ENCODE data around the gene ZNF566. TPM values are rescaled to one million over a fixed set of nuclear protein-coding genes. Genes with fewer than 3 reads are reported as not detected.

ZNF566 gene
- 7.1 TPM for polyA plus RNA-seq (2013, experiment 1 of 2)
- 6.1 TPM for polyA plus RNA-seq (2013, experiment 2 of 2)

DNA sequence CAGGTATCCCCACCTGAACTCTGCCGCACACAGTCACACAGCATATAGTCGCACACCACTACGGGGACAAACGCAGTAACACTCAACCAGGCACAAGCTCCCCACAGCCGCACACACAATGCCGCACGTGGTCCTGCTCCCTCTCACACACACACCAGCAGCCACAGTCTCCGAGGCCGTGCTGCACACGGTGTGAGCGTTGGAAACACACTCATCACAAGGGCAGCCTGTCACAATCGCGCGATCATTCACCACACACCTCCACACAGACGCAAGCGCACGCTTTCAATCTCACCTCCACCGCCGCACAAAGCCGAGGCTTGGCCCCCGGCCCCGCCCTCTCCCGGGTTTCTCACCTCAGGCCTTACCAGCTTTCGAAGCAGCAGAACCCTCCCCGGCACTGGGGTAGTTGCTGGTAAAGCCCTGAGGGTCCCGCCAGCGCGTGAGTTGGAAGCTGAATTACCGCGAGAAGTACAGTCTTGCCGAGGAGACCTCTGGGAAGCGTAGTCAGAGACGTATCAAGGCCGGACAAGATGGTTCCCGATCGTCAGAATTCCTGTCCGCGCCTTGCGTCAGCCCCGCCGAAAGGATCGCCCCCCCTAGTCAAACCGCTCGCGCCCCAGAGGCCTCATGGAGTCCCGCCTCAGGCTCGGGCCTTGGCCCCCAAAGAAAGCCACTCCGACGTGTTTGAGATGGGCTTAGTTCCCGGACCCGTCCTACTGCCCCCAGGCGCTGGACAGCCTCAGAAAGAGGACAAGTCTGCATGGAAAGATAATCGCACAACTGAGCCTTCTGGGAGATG is at the start of gene ZNF566:
TSS of gene ZNF566 (minus strand) at position 444 of the 802 bp plus-strand sequence. CDS start 13,004 bp downstream, outside the sequence.
- Histone ChIP-seq H3K4me3 (ENCODE audit: extremely low read depth, insufficient read depth, low read length, poor library complexity, severe bottlenecking) (peak within 1 kb of the TSS; percentile 70), H3K4me1 (ENCODE audit: control insufficient read depth, insufficient read depth, low read length, poor library complexity, severe bottlenecking) (no peaks in the 10 kb centered on the region), H3K27ac (ENCODE audit: low read depth, low read length, severe bottlenecking) (peak within 1 kb of the TSS; percentile 99), H3K36me3 (ENCODE audit: control insufficient read depth, insufficient read depth, low read length) (peaks cover 15% of the 10 kb centered on the region), H3K9me3 (ENCODE audit: control insufficient read depth, low read length) (peaks cover 11% of the 10 kb centered on the region)
- 0% methylated on average over 31 to 47 of the region's 53 CpGs for WGBS, 2 experiments (ENCODE audit: insufficient coverage in 2 of 2)

DNA sequence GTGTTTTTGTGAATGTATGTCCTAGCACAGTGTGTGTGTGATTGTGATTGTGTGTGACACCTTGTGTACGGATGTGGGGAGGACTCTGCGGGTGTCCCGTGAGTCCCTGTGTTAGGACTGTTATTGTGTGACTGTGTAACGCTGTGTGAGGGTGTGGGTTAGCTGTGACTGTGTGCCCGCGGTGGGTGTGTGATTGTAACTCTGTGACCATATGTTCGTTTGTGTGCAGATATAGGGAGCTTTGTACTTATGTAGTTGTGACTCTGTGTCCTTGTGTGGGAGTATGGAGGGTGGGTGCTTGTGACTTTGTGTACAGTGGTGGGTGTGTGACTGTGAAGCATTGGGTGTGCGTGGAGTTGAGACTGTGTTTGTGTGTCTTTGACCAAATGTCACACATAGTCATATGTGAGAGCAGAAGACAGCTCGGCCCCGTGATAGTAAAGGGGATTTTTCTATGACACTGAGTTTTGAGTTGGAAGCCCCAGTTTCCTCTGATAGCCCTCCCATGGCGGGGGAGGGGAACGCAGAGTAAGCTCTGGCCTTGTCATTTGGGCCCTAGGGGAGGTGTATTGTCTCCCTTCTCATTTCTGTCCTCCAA is 39.7 kb upstream of the ZNF566 start:
- Histone ChIP-seq H3K4me1 (ENCODE audit: control insufficient read depth, insufficient read depth, low read length, poor library complexity, severe bottlenecking) (no peaks in the 10 kb centered on the region), H3K4me3 (ENCODE audit: extremely low read depth, insufficient read depth, low read length, poor library complexity, severe bottlenecking) (peak overlapping the region; percentile 80), H3K36me3 (ENCODE audit: control insufficient read depth, insufficient read depth, low read length) (peaks cover 38% of the 10 kb centered on the region), H3K9me3 (ENCODE audit: control insufficient read depth, low read length) (peaks cover 38% of the 10 kb centered on the region), H3K27ac (ENCODE audit: low read depth, low read length, severe bottlenecking) (peak overlapping the region; percentile 93)
- 19 to 30% methylated on average over 6 to 11 of the region's 12 CpGs for WGBS, 2 experiments (ENCODE audit: insufficient coverage in 2 of 2)

DNA sequence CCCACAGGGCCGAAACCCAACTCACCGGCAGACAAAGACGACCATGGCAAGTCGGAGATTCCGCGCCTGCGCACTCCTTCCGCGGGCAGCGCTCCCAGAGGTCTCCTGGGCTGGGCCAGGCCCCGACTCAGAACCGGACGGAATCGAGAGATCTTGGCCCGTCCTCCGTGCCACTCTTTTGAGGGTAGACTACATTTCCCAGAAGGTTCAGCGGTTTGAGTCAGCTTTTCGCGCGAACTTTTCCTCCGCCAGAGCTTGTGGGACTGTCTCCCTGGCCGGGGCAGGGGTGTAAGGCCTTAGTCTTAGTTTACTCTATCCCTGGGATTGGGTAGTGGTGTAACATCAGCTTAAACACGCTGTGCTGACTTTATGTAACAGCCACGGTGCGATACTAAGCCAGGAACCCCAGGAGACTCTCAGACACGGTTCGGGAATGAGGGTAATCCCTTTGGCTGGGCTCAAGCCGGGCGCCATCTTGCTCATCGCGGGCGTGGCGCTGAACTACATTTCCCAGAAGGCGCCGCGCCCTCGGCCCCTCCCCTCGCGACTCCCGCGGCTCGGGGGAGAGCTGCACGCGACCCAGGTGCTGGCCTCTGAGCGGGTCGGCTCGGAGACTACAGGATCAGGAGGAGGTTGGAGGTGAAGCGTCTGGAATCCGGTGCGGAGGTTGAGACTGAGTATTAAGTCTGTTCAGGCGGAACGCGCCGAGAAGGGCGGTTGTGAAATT is 39.0 kb upstream of the ZNF566 start, which contains the start of gene ZNF260:
TSS of gene ZNF260 (minus strand) at position 78 of the 727 bp plus-strand sequence. CDS start 13,033 bp downstream, outside the sequence.
- 0% methylated on average over 45 to 47 of the region's 55 CpGs for WGBS, 2 experiments (ENCODE audit: insufficient coverage in 2 of 2)
- peak within 1 kb of the TSS; percentile 80 for H3K4me3 ChIP-seq (ENCODE audit: extremely low read depth, insufficient read depth, low read length, poor library complexity, severe bottlenecking)
- peaks cover 42% of the 10 kb centered on the region for H3K9me3 ChIP-seq (ENCODE audit: control insufficient read depth, low read length)

DNA sequence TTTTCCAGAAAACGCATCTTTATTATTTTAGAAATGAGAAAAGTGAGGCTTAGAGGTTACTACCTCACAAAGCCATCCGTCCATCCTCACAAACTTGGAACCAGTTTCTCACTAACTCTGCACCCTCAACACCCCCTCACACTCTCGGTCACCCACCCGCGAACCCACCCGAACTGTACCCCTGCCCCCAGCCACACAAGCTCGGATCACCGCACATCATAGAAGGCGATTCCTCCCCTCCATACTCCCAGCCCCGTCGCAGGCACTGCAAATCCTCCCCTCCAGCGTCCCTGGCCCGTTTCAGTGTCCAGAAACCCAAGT is 38.5 kb upstream of the ZNF566 start:
- Histone ChIP-seq H3K36me3 (ENCODE audit: control insufficient read depth, insufficient read depth, low read length) (peaks cover 47% of the 10 kb centered on the region), H3K4me1 (ENCODE audit: control insufficient read depth, insufficient read depth, low read length, poor library complexity, severe bottlenecking) (no peaks in the 10 kb centered on the region), H3K9me3 (ENCODE audit: control insufficient read depth, low read length) (peaks cover 44% of the 10 kb centered on the region), H3K27ac (ENCODE audit: low read depth, low read length, severe bottlenecking) (peak overlapping the region; percentile 93), H3K4me3 (ENCODE audit: extremely low read depth, insufficient read depth, low read length, poor library complexity, severe bottlenecking) (peak overlapping the region; percentile 80)
- WGBS, 2 experiments (ENCODE audit: insufficient coverage in 2 of 2): 0% methylated on average over 10 to 11 of the region's 13 CpGs

More for the DNA sequence above, 39.0 kb upstream of the ZNF566 start, which contains the start of gene ZNF260:
- no peaks in the 10 kb centered on the region for H3K4me1 ChIP-seq (ENCODE audit: control insufficient read depth, insufficient read depth, low read length, poor library complexity, severe bottlenecking)
- H3K36me3 ChIP-seq (ENCODE audit: control insufficient read depth, insufficient read depth, low read length): peaks cover 44% of the 10 kb centered on the region
- H3K27ac ChIP-seq (ENCODE audit: low read depth, low read length, severe bottlenecking): peak within 1 kb of the TSS; percentile 93

DNA sequence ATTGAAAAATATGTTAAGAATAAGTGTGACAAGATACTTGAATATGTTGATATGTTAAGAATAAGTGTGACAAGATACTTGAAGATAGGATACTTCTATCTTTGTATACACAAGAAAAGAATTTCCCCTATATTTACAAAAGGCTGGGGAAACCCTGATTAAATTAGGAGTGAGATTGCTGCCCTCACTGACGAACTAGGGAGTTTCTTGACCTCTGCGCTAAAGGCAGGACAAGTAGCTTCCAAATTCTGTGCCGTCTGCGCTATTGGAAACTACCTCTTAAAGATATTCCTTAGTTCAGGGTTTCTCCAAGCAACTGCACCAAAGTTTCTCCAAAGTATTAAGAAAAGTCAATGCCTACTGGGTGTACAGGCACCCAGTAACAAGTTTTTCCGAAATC is 38.0 kb upstream of the ZNF566 start:
- WGBS, 2 experiments (ENCODE audit: insufficient coverage in 2 of 2): 33 to 48% methylated on average over 3 to 4 of the region's 5 CpGs
- Histone ChIP-seq H3K36me3 (ENCODE audit: control insufficient read depth, insufficient read depth, low read length) (peaks cover 48% of the 10 kb centered on the region), H3K4me1 (ENCODE audit: control insufficient read depth, insufficient read depth, low read length, poor library complexity, severe bottlenecking) (no peaks in the 10 kb centered on the region), H3K9me3 (ENCODE audit: control insufficient read depth, low read length) (peaks cover 46% of the 10 kb centered on the region), H3K4me3 (ENCODE audit: extremely low read depth, insufficient read depth, low read length, poor library complexity, severe bottlenecking) (peak overlapping the region; percentile 80), H3K27ac (ENCODE audit: low read depth, low read length, severe bottlenecking) (peak overlapping the region; percentile 93)

DNA sequence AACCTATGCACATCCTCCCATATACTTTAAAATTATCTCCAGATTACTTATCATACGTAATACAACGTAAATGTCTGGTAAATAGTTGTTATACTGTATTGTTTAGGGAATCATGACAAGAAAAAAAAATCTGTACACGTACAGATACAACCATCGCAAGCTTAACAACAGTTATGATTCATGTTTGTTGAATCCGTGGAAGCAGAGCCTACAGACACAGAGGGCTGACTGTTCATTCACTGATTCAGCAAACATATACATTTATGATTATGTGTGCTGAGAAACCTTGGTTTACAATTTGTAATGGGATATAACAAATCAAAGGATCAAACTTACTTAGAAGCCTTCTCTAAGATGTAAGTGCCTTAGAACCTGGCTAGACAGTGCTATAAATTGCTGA is 37.2 kb upstream of the ZNF566 start:
- no peak overlapping the region for H3K27ac ChIP-seq (ENCODE audit: low read depth, low read length, severe bottlenecking)
- H3K4me1 ChIP-seq (ENCODE audit: control insufficient read depth, insufficient read depth, low read length, poor library complexity, severe bottlenecking): no peaks in the 10 kb centered on the region
- peak overlapping the region; percentile 80 for H3K4me3 ChIP-seq (ENCODE audit: extremely low read depth, insufficient read depth, low read length, poor library complexity, severe bottlenecking)
- H3K36me3 ChIP-seq (ENCODE audit: control insufficient read depth, insufficient read depth, low read length): peaks cover 54% of the 10 kb centered on the region
- 100% methylated on average over 1 of the region's 5 CpGs; no CpG with 5 or more reads in 1 of the 2 experiments for WGBS, 2 experiments (ENCODE audit: insufficient coverage in 2 of 2)
- H3K9me3 ChIP-seq (ENCODE audit: control insufficient read depth, low read length): peaks cover 42% of the 10 kb centered on the region

DNA sequence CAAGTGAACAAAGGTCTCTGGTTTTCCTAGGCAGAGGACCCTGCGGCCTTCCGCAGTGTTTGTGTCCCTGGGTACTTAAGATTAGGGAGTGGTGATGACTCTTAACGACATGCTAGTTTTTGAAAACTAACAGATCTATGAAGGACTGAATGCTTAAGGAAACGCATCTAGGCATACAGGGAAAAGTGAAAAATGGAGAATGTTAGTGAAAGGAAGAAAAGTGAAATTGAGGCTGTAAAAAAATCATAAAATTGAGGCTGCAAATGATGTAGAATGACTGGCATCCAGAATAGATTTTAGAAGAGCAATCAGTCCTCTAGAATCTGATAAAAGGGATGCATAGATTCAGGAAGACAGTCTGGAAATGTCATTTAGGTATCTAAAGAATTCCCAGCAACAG is 35.3 kb upstream of the ZNF566 start:
- WGBS, 2 experiments (ENCODE audit: insufficient coverage in 2 of 2): 96% methylated on average over 3 to 4 of the region's 4 CpGs
- H3K36me3 ChIP-seq (ENCODE audit: control insufficient read depth, insufficient read depth, low read length): peaks cover 73% of the 10 kb centered on the region
- H3K27ac ChIP-seq (ENCODE audit: low read depth, low read length, severe bottlenecking): no peak overlapping the region
- no peaks in the 10 kb centered on the region for H3K4me1 ChIP-seq (ENCODE audit: control insufficient read depth, insufficient read depth, low read length, poor library complexity, severe bottlenecking)
- H3K4me3 ChIP-seq (ENCODE audit: extremely low read depth, insufficient read depth, low read length, poor library complexity, severe bottlenecking): no peak overlapping the region
- H3K9me3 ChIP-seq (ENCODE audit: control insufficient read depth, low read length): peaks cover 54% of the 10 kb centered on the region

DNA sequence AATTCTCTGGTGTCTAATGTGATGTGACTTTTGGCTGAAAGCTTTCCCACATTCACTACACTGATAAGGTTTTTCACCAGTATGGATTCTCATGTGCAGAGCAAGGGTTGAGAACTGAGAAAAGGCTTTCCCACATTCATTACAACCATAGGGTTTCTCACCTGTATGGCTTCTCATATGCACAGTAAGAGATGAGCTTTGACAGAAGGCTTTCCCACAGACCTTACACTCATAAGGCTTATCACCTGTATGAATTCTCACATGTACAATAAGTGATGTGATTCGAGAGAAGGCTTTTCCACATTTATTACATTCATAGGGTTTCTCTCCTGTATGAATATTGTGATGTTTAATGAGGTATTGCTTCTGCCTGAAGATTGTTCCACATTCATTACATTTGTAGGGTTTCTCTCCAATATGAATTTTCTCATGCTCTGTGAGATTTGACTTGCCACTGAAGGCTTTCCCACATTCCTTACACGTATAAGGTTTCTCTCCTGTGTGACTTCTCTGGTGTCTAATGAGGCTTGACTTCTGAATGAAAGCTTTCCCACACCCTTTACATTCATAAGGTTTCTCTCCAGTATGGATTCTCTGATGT is 24.8 kb upstream of the ZNF566 start:
- no CpG with 5 or more reads among the region's 2 CpGs for WGBS, 2 experiments (ENCODE audit: insufficient coverage in 2 of 2)
- H3K9me3 ChIP-seq (ENCODE audit: control insufficient read depth, low read length): peaks cover 72% of the 10 kb centered on the region
- no peak overlapping the region for H3K27ac ChIP-seq (ENCODE audit: low read depth, low read length, severe bottlenecking)
- H3K4me3 ChIP-seq (ENCODE audit: extremely low read depth, insufficient read depth, low read length, poor library complexity, severe bottlenecking): no peak overlapping the region
- H3K4me1 ChIP-seq (ENCODE audit: control insufficient read depth, insufficient read depth, low read length, poor library complexity, severe bottlenecking): no peaks in the 10 kb centered on the region
- peaks cover 77% of the 10 kb centered on the region for H3K36me3 ChIP-seq (ENCODE audit: control insufficient read depth, insufficient read depth, low read length)

DNA sequence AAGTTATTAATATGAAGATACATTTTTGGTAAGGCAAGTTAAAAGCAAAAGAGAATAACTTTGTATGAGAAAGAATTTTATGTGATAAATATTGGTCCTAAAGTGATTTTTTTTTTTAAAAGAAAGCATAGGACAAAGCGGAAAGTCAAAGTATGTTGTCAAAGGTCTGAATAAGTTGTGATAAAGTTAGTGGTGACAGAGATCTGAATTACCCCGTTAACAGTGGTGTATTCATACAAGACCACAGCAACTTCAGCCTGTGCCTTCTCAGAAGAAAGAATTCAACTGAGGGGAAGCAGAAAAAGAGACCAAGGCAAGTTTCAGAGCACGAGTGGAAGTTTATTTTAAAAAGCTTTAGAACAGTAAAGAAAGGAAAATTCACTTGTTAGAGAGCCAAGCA is 19.0 kb upstream of the ZNF566 start:
- Histone ChIP-seq H3K4me3 (ENCODE audit: extremely low read depth, insufficient read depth, low read length, poor library complexity, severe bottlenecking) (no peak overlapping the region), H3K9me3 (ENCODE audit: control insufficient read depth, low read length) (peaks cover 41% of the 10 kb centered on the region), H3K4me1 (ENCODE audit: control insufficient read depth, insufficient read depth, low read length, poor library complexity, severe bottlenecking) (no peaks in the 10 kb centered on the region), H3K36me3 (ENCODE audit: control insufficient read depth, insufficient read depth, low read length) (peaks cover 21% of the 10 kb centered on the region), H3K27ac (ENCODE audit: low read depth, low read length, severe bottlenecking) (no peak overlapping the region)
- WGBS, 2 experiments (ENCODE audit: insufficient coverage in 2 of 2): 75 to 92% methylated on average over 1 to 2 of the region's 3 CpGs

DNA sequence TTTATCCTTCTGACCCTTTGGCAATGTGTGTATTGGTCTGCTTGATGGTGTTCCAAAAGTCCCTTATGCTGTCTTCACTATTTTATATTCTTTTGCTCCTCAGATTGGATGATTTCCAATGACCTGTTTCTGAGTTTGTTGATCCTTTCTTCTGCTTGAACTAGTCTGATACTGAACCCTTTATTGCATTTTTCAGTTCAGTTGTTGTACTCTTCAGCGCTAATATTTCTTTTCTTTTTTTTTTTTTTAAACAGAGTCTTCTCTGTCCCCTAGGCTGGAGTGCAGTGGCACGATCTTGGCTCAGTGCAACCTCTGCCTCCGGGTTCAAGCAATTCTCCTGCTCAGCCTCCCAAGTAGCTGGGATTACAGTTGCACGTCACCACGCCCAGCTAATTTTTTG is 12.6 kb upstream of the ZNF566 start:
- H3K36me3 ChIP-seq (ENCODE audit: control insufficient read depth, insufficient read depth, low read length): no peaks in the 10 kb centered on the region
- WGBS, 2 experiments (ENCODE audit: insufficient coverage in 2 of 2): 81 to 88% methylated on average over 3 to 5 of the region's 5 CpGs
- no peaks in the 10 kb centered on the region for H3K4me1 ChIP-seq (ENCODE audit: control insufficient read depth, insufficient read depth, low read length, poor library complexity, severe bottlenecking)
- H3K4me3 ChIP-seq (ENCODE audit: extremely low read depth, insufficient read depth, low read length, poor library complexity, severe bottlenecking): no peak overlapping the region
- peaks cover 50% of the 10 kb centered on the region for H3K9me3 ChIP-seq (ENCODE audit: control insufficient read depth, low read length)
- no peak overlapping the region for H3K27ac ChIP-seq (ENCODE audit: low read depth, low read length, severe bottlenecking)

Data from mesodermal cell (in vitro differentiated cells).